ENCODE data around the gene PAPSS2. TPM values are rescaled to one million over a fixed set of nuclear protein-coding genes. Genes with fewer than 3 reads are reported as not detected.

Gene PAPSS2
- total RNA-seq, 2 experiments from 2014 or later = not detected

GRCh38 chr10:87661861-87662785 lies 2.4 kb downstream of the PAPSS2 start:
- intact Hi-C loops (cut with micrococcal nuclease; ENCODE audit: unreplicated experiment) = no loop called here
- Histone ChIP-seq H3K4me3 (ENCODE audit: low read depth, low read length, poor library complexity, severe bottlenecking) (no peak overlapping the region), H3K9me2 (ENCODE audit: insufficient read depth, low read length) (no peaks in the 10 kb centered on the region), H3K27ac (ENCODE audit: low read depth, low read length, poor library complexity, severe bottlenecking) (no peak overlapping the region), H3K36me3 (ENCODE audit: insufficient read depth, low read length) (no peaks in the 10 kb centered on the region), H2AFZ (ENCODE audit: low read length) (no peak overlapping the region), H3K4me2 (ENCODE audit: low read length) (no peak overlapping the region), H4K20me1 (ENCODE audit: insufficient read depth, low read length) (no peaks in the 10 kb centered on the region), H3K79me2 (ENCODE audit: insufficient read depth, low read depth, low read length) (no peaks in the 10 kb centered on the region), H3K4me1 (ENCODE audit: insufficient read depth, low read length, poor library complexity, severe bottlenecking) (no peaks in the 10 kb centered on the region), H3K9me3 (ENCODE audit: low read length) (no peaks in the 10 kb centered on the region)
- no peak for TF ChIP-seq EZH2phosphoT487 (IDR thresholded peaks at IDR 0.05; ENCODE audit: borderline replicate concordance, low read depth, low read length)
- TF ChIP-seq CTCF (conservative IDR thresholded peaks at IDR 0.05; ENCODE audit: low read length) = no peak
- no TSS peak for BruUV-seq (replicated peaks)
- CTCF ChIA-PET (ENCODE audit: unreplicated experiment) = no interaction called here
- POLR2A ChIA-PET = interaction anchor here (1.3 kb wide), 1 partner anchor 46 kb away, joined by 3 read pairs; no protein-coding TSS in a partner anchor
- DNase-seq (ENCODE audit: low spot score) = no peak

GRCh38 chr10:87664276-87664701 lies 4.6 kb downstream of the PAPSS2 start:
- H3K9me2 ChIP-seq (ENCODE audit: insufficient read depth, low read length) = no peaks in the 10 kb centered on the region
- CTCF ChIA-PET (ENCODE audit: unreplicated experiment) = no interaction called here
- POLR2A ChIA-PET = no interaction called here
- H3K4me2 ChIP-seq (ENCODE audit: low read length) = no peak overlapping the region
- H2AFZ ChIP-seq (ENCODE audit: low read length) = no peak overlapping the region
- DNase-seq (ENCODE audit: low spot score) = no peak
- H3K4me3 ChIP-seq (ENCODE audit: low read depth, low read length, poor library complexity, severe bottlenecking) = no peak overlapping the region
- H3K36me3 ChIP-seq (ENCODE audit: insufficient read depth, low read length) = no peaks in the 10 kb centered on the region
- intact Hi-C loops (cut with micrococcal nuclease; ENCODE audit: unreplicated experiment) = no loop called here
- H3K4me1 ChIP-seq (ENCODE audit: insufficient read depth, low read length, poor library complexity, severe bottlenecking) = no peaks in the 10 kb centered on the region
- no TSS peak for BruUV-seq (replicated peaks)
- H4K20me1 ChIP-seq (ENCODE audit: insufficient read depth, low read length) = no peaks in the 10 kb centered on the region
- no peak overlapping the region for H3K27ac ChIP-seq (ENCODE audit: low read depth, low read length, poor library complexity, severe bottlenecking)
- TF ChIP-seq EZH2phosphoT487 (IDR thresholded peaks at IDR 0.05; ENCODE audit: borderline replicate concordance, low read depth, low read length) = no peak
- no peak for TF ChIP-seq CTCF (conservative IDR thresholded peaks at IDR 0.05; ENCODE audit: low read length)
- no peaks in the 10 kb centered on the region for H3K9me3 ChIP-seq (ENCODE audit: low read length)
- H3K79me2 ChIP-seq (ENCODE audit: insufficient read depth, low read depth, low read length) = no peaks in the 10 kb centered on the region

GRCh38 chr10:87667493-87667892 lies 7.8 kb downstream of the PAPSS2 start:
- no peak overlapping the region for H3K27ac ChIP-seq (ENCODE audit: low read depth, low read length, poor library complexity, severe bottlenecking)
- H3K9me3 ChIP-seq (ENCODE audit: low read length) = no peaks in the 10 kb centered on the region
- no peaks in the 10 kb centered on the region for H3K79me2 ChIP-seq (ENCODE audit: insufficient read depth, low read depth, low read length)
- no peak overlapping the region for H3K4me3 ChIP-seq (ENCODE audit: low read depth, low read length, poor library complexity, severe bottlenecking)
- no peaks in the 10 kb centered on the region for H3K9me2 ChIP-seq (ENCODE audit: insufficient read depth, low read length)
- H3K36me3 ChIP-seq (ENCODE audit: insufficient read depth, low read length) = no peaks in the 10 kb centered on the region
- no peaks in the 10 kb centered on the region for H3K4me1 ChIP-seq (ENCODE audit: insufficient read depth, low read length, poor library complexity, severe bottlenecking)
- H2AFZ ChIP-seq (ENCODE audit: low read length) = no peak overlapping the region
- ChIA-PET CTCF (ENCODE audit: unreplicated experiment) (no interaction called here), POLR2A (no interaction called here)
- H4K20me1 ChIP-seq (ENCODE audit: insufficient read depth, low read length) = no peaks in the 10 kb centered on the region
- H3K4me2 ChIP-seq (ENCODE audit: low read length) = no peak overlapping the region
- no peak for DNase-seq (ENCODE audit: low spot score)
- BruUV-seq (replicated peaks) = no TSS peak
- intact Hi-C loops (cut with micrococcal nuclease; ENCODE audit: unreplicated experiment) = no loop called here
- TF ChIP-seq EZH2phosphoT487 (IDR thresholded peaks at IDR 0.05; ENCODE audit: borderline replicate concordance, low read depth, low read length) (no peak), CTCF (conservative IDR thresholded peaks at IDR 0.05; ENCODE audit: low read length) (no peak)
